HG02970 (cell line): ENCODE results near the gene NDUFAF3.

Experiments used
- ATAC-seq: cut with Tn5 transposase; IDR thresholded peaks from one replicate; pipeline ENCODE4 v1.9.1; 2021; ENCODE audit warnings: mild to moderate bottlenecking, moderate library complexity, moderate number of reproducible peaks; ENCODE audit not compliant: unreplicated experiment, low FRiP score

NDUFAF3 gene

DNA sequence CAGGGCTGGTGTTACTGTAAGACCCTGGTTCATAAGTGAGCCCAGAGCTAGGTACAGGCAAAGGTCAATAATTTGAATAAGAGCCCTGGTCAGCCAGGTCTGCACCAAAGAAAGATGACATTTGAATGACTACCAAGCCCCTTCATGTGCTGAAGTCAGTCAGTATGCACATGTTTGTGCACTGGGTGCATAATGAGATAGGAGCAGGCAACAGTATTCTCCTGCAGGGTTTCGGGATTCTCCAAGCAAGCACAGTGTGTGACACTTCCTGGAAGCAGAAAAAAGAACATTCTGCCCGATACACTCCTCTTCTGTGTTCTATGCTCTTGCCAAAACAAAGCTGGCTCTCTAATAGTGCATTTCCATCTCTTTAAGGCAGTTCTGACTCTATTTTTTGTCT, 12.7 kb downstream of the NDUFAF3 start:
- ATAC-seq, result no peak

DNA sequence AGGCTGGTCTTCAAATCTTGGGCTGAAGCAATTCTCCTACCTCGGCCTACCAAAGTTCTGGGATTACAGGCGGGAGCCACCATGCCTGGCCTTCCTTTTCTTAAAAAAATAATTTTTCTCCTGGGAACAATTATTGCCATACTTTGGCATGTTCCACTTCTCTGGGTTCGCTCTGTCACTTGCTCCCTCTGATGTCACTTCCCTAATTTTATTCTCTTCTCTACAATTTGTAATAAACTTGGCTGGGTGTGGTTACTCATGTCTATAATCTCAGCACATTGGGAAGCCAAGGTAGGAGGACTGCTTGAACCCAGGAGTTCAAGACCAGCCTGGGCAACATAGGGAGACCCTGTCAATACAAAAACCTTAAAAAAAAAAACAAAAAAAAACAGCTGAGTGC, 13.4 kb downstream of the NDUFAF3 start:
- no peak for ATAC-seq

DNA sequence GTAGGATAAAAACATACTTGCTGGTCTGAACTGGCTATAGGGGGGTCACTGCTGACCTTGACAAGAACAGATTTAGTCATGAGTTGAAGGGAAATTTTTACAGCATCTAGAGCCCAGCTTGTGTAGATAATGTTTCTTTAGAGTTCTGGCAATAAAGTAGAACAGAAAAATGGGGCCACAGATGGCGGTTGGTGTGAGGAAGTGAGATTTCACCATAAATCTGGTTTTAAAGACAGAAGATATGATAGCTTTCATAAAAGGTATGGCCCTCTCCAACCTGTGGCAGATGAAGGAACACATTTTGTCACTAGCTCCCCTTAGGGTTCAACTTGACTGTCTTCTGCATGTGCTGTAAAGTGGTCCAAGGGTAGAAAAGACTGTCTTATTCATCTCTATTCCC, 31.6 kb downstream of the NDUFAF3 start:
- ATAC-seq, result no peak

- ATAC-seq, result no peak
These were observed 32.5 kb downstream of the NDUFAF3 start for GRCh38 chr3:49054344-49054862.

GRCh38 chr3:49057268-49057667, 35.3 kb downstream of the NDUFAF3 start:
- no peak for ATAC-seq

GRCh38 chr3:49058011-49058410, 36.1 kb downstream of the NDUFAF3 start:
- ATAC-seq, result no peak
